Stimulated activated CD8-positive, alpha-beta memory T cell treated with anti-CD3 and anti-CD28 coated beads, Interleukin-4, amount 100 ng/mL, for 1 hour (primary cell): ENCODE measurements around the gene FOXP2.
"Not testable (repeated sequence)": the region's sequence is repeated elsewhere in the genome, so short reads cannot be mapped to it uniquely, and the experiment has no call there.

ENCODE experiments used
- DNase-seq, 2 donors: peaks; one replicate each; pipeline ENCODE4 v3.0.0-alpha.2; 2020; ENCODE audit warnings: low read depth in 2 of 2, low spot score in 1 of 2

FOXP2 gene

DNA sequence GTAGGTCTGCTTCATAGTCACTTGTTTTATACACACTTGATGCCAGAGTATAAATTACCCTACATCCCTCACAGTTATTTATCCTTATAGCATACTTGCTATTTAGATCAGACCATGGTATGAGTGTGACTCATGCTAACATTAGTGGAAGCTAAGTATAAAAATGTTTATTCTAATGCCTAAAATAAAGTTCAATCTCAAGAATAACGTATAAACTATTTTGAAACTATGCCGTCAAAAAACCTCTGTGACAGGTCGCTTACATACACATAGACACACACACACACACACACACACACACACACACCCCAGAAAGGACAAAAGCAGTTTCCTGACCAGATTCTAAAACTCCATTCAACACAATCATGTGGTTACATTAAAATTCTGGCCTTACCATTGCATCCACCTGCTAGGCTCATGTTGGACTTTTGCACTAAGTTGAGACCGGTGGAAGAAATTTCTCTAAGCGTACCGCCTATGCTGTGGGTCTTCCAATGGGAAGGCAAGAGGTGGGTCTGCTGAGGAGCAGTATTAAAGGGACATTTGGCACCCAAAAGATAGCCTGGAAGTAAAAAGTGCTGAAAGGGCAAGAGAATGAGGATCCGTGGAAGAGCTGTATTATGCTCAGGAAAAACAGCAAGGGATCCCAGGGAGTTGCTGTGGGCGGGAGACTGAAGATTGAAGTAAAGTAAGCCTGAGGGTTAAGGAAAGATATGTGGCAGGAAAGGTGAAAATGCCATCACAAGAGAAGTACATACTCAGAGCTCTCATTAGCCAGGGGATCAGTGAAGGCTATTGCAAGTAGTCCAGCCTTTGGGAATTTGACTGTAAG is 5.0 kb downstream of the FOXP2 start:
- DNase-seq = no peak

GRCh38 chr7:114422507-114423501 is 8.2 kb downstream of the FOXP2 start:
- no peak for DNase-seq

- no peak for DNase-seq
Observed at GRCh38 chr7:114426382-114426781, 11.8 kb downstream of the FOXP2 start.

GRCh38 chr7:114426824-114427223 is 12.2 kb downstream of the FOXP2 start:
- DNase-seq = no peak

DNA sequence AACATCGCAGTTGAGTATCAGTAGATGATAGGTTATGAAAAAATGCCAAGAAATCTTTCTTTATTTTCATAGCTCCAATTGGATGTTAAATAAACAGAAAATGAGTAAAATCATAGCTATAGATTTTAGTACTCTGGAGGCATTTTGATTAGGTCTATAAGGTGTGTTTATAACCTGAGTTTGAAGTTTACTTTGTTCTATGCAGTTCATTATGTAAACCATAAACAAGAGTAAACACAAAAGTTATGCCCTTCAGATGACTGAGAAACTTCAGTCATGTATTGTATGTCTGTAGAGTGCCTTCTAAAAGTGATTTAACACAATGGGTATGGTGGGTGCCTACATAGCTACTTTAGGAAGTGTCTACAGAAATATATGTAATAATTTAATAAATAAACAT is 13.6 kb downstream of the FOXP2 start:
- DNase-seq = no peak

GRCh38 chr7:114431189-114431588 is 16.6 kb downstream of the FOXP2 start:
- no peak for DNase-seq

DNA sequence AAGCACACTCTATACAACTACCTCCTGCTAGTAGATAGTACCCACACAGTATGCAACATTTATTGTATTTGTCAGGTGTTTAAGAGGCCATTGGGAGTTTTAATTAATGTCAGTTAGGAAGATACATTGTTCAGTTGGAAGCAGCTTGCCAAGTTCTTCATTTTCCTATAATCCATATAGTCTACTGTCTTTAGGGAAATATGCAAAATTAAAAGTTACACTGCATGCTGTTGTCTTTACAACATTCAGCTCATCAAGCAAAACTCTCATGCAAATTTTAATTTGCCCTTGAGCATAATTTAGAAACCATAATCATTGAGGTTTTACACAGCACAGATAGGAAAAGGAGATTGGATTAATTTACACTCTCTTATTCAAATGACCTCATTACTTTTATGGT is 17.4 kb downstream of the FOXP2 start:
- DNase-seq = no peak

DNA sequence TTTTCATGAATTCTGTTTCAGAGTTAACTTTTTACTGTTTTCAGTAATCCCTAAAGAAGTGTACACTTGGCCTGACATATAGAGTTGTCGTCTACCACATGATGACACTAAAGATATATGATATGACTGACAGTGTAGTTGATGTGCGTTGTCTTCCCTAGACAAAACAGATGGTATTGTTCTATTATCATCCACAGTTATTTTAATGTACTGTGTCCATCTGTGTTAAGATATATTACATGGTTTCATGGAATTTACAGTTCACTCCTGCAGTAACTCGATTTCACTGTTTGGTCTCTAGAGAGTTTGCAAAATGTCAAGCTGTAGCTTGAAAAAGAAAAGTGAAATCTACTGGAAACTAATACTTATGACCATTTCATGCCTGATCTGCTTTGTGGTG is 18.1 kb downstream of the FOXP2 start:
- DNase-seq = no peak

- no peak for DNase-seq
Observed at GRCh38 chr7:114439581-114439980, 25.0 kb downstream of the FOXP2 start.

DNA sequence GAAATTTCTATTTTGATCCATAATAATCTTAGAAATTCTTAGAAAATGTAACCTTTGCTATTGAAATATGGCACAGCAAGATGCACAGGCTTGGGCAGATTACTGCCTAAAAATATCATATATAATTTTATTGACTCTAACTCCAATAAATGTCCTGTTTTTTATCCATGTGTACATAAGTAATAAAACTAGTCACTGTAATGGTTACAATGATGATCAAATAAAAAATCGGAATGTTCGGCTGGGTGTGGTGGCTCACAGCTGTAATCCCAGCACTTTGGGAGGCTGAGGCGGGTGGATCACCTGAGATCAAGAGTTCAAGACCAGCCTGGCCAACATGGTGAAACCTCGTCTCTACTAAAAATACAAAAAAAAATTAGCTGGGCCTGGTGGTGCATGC is 26.3 kb downstream of the FOXP2 start:
- not testable (repeated sequence) for DNase-seq

DNA sequence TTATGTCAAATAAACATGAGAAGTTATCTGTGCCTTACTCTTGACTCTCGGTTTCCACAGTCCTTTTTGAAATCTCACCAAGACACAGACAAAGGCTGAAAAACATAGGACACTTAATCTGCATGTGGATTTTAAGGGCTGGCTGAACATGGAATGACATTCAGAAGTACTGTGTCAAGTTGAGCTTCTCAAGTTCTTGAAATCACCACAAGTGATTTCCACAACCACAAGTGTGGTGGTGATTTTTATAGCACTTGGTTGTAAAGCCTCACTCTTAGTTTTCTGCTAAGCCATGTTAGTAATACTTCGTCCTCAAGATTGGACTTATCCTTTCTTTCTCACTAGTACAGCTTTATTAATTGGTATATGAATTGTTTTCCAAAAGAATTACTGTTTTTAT is 29.6 kb downstream of the FOXP2 start:
- DNase-seq = no peak

- DNase-seq = no peak
Observed at GRCh38 chr7:114450431-114450830, 35.8 kb downstream of the FOXP2 start.

DNA sequence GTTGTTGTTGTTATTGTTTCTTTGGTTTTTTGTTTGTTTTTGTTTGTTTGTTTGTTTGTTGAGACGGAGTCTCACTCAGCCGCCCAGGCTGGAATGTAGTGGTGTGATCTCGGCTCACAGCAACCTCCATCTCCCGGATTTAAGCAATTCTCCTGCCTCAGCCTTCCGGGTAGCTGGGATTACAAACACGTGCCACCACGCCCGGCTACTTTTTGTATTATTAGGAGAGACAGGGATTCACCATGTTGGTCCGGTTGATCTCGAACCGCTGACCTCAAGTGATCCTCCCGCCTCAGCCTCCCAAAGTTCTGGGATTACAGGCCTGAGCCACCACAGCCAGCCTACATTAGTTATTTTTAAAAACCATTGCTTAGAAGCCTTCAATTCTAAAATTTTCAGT is 45.0 kb downstream of the FOXP2 start:
- no peak for DNase-seq

GRCh38 chr7:114460021-114460420 is 45.4 kb downstream of the FOXP2 start:
- no peak for DNase-seq

DNA sequence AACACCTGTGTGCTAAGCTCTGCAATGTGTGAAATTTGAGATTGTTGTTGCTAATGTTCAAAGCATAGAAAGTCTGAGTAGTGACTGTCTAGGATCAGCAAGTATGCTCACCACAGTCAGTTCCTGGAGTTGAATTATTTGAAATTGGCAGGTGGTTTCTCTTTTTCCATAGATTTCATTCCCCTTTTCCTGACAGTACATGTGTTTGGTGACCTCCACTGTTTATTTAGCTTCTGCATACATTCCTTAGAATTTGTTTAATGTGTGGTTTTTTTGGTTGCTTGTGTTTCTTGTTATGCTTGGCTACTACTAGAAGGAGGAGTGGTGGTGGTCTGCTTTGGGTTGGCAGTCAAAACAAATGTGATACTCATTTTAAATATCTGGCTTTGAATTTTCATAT is 52.3 kb downstream of the FOXP2 start:
- no peak for DNase-seq

- DNase-seq = no peak
Observed at GRCh38 chr7:114468844-114469243, 54.2 kb downstream of the FOXP2 start.

DNA sequence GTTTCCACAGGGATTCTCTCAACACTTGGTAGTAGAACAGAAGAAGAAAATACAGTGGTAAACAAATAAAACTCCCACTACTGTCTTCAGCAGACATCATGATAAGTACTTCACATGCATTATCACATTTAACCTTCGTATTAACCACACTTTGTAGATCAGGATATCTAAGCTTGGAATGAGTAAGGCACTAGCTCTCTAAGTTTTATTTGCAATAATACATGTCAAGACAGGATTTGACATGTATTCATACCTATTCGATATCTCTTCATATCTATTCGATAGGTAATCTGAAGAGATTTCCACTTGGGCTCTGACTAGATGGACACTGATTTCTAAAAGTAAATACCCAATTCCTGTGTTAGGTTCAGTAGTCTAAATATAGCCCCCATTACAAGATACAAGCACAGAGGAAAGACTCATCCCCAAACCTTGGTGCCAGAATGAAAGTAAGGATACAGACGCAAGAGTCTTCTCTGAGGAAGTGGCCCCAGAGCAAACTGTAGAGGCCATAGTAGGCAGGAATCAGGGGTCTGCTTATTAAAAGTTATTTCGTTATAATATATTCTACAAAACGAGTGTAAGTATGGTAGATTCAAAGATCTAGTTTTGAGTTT is 58.4 kb downstream of the FOXP2 start:
- DNase-seq = no peak

GRCh38 chr7:114478384-114478783 is 63.8 kb downstream of the FOXP2 start:
- no peak for DNase-seq

- no peak for DNase-seq
Observed at GRCh38 chr7:114481999-114482398, 67.4 kb downstream of the FOXP2 start.

GRCh38 chr7:114484226-114484625 is 69.6 kb downstream of the FOXP2 start:
- DNase-seq = no peak

GRCh38 chr7:114487174-114487573 is 72.6 kb downstream of the FOXP2 start:
- DNase-seq = no peak

DNA sequence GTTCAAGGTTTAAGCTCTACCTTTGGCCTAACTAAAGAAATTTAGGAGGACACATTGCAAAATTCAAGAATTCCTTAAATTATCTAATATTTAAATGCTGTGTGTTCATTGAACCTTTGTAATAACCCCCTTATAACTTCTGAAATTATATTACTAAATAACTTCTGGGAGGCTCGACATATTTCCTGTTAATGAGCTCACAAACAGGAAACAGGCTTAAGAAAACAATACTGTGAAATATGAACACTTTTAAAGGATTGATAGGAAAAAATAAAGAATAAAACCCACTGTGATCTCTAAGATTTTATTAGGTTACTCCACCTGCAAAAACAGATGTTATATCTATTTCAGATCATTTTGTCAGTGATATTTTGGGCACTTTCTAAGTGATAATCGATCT is 74.1 kb downstream of the FOXP2 start:
- no peak for DNase-seq
